GM21825 (cell line): ENCODE results near the gene HERC5.
A peak's percentile ranks its signal among the peaks of the same experiment; 100 is the strongest.
"Not testable (repeated sequence)": the region's sequence is repeated elsewhere in the genome, so short reads cannot be mapped to it uniquely, and the experiment has no call there.

Experiments
- ATAC-seq: cut with Tn5 transposase; IDR thresholded peaks from one replicate; pipeline ENCODE4 v1.9.1; 2021; ENCODE audit warnings: mild to moderate bottlenecking, moderate library complexity; ENCODE audit not compliant: unreplicated experiment

The HERC5 gene

GRCh38 chr4:88517825-88518224, 60.9 kb downstream of the HERC5 start:
- no peak for ATAC-seq

DNA sequence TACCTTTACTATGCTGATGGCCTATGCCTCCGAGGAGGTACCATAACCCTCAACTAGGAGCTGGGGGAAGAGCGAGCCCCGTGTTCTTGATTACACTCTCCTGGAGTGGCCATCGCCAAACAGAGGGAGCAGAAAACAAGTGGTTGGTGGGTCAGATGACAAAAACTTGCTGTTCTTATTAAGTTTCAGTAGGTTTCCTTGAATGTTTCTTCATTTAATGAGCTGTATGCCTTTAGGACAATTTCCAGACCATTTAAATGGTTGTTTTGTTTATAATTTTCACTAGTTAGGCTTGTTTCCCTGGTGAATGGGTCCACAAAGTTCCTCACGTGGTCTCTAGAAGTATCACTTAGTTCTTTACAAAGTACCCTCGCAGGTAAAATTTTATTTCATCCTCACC, 62.0 kb downstream of the HERC5 start:
- ATAC-seq = no peak

GRCh38 chr4:88522702-88523324, 65.9 kb downstream of the HERC5 start:
- ATAC-seq = no peak

DNA sequence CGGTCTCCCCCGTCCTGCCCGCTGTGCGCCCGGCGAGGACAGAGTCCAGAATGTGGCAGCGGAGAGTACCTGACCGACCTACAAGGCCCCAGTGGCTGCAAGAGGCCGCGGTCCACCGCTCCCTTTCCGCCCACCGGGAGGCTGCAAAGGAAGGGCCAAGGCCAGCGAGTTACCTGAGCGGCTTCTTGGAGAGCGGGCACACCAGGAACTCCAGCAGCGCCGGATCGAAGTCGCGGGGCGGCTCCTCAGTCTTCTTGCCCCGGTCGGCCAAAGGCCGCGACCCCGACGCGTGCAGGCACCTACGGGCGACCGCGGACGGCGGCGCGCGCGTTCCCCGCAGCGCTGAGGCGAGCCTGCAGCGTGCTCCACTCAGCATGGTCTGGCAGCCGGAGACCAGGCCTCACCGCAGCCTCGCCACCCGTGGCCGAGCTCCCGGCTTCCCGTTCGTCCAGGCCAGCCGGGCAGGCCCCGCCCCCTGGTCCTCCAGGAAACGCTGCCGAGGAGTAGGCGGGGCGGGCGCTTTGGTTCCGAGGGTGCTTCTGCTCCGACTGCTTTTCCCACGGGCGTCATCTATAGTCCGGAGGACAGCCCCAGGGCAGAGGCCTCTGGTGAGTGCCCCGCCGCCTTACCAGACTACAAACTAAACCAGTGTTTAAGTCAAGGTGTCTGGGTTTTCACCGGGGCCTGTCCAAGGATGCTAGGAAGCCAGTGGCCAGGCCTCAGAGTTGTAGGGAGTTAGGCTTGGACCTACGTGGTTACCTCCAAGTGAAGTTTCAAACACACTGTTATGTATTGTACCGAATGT, 66.6 kb downstream of the HERC5 start, which contains the start of gene PYURF:
Gene PYURF, minus strand, starts transcription at position 452 of the 805 bp plus-strand sequence. Its CDS starts 76 bp downstream, at position 376.
- ATAC-seq = peak; percentile 88

GRCh38 chr4:88524171-88524570, 67.3 kb downstream of the HERC5 start:
- no peak for ATAC-seq

GRCh38 chr4:88526221-88526815, 69.4 kb downstream of the HERC5 start:
- ATAC-seq = no peak

DNA sequence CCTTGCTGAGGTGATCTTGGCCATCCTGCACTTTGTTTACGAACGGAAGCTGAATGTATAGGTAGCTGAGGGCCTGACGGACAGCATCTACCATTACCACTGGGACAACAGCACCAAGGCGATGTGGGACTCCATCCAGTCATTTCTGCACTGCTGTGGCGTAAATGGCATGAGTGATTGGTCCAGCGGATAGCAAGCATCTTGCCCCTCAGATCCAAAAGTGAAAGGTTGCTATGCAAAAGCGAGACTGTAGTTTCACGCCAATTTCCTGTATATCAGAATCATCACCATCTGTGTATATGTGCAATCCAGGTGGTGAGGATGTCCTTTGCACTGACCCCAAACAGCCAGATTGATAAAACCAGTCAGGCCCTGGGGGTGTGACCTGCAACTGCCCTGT, 70.9 kb downstream of the HERC5 start:
- no peak for ATAC-seq

- no peak for ATAC-seq
These were observed 71.9 kb downstream of the HERC5 start for GRCh38 chr4:88528861-88529260.

DNA sequence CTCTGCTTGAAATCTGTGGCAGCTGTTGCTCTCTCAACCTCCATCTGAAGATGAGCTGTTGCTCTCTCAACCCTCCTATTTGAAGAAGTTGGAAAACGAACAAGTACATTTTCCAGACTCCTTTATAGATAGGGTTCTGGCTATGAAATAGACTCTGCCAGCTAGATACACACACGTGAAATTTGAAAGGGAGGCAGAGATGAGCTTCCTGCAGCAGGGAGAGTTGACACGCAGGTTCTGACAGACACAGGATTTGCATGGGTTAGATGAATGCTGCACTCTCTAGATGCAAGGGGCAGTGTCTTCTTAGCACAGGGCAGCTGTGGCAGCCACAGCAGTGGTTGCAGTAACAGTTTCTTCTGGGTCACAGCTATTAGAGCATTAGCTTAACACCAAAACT, 74.6 kb downstream of the HERC5 start:
- no peak for ATAC-seq

- no peak for ATAC-seq
These were observed 76.3 kb downstream of the HERC5 start for GRCh38 chr4:88533088-88533790.

GRCh38 chr4:88533937-88534750, 77.2 kb downstream of the HERC5 start:
- ATAC-seq = no peak

GRCh38 chr4:88535090-88535755, 78.3 kb downstream of the HERC5 start:
- ATAC-seq = no peak

DNA sequence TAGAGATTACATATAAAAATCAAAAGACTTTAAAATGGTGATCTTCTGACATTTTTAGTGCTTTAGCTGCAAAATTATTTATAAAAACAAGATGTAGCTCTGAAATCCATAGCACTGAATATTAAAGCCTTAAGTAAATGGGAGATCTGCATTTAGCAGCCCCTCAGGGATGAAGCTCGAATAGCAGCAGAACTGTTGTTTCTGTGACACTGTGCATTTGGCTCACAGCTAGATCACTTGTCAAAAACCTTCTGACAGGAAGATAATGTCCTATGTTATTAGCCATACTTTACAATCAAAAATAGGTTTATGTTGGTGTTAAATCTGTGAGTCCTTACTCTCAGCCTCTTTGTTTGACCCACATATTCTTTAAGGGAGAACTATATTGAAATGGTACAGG, 80.8 kb downstream of the HERC5 start:
- ATAC-seq = no peak

DNA sequence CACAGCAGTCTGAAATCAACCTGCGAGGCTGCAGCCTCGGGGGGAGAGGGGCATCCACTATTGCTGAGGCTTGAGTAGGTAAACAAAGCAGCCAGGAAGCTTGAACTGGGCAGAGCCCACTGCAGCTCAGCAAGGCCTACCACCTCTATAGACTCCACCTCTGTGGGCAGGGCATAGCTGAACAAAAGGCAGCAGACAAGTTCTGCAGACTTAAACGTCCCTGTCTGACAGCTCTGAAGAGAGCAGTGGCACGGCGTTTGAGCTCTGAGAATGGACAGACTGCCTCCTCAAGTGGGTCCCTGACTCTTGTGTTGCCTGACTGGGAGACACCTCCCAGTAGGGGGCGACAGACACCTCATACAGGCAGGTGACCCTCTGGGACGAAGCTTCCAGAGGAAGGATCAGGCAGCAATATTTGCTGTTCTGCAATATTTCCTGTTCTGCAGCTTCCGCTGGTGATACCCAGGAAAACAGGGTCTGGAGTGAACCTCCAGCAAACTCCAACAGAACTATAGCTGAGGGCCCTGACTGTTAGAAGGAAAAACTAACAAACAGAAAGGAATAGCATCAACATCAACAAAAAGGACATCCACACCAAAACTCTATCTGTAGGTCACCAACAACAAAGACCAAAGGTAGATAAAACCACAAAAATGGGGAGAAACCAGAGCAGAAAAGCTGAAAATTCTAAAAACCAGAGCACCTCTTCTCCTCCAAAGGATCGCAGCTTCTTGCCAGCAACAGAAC, 82.6 kb downstream of the HERC5 start:
- not testable (repeated sequence) for ATAC-seq

GRCh38 chr4:88549815-88550214, 92.9 kb downstream of the HERC5 start:
- ATAC-seq = no peak
